Breast epithelium (tissue), 3 donors: ENCODE data around the gene SLC23A2.

Source experiments
- CTCF ChIP-seq, 3 donors: fragments of 450-650 bp; IDR thresholded peaks; one replicate each; pipeline ENCODE4 v1.5.1; 2016 to 2017; ENCODE audit warnings: antibody characterized with exemption in 3 of 3, mild to moderate bottlenecking in 3 of 3, moderate library complexity in 3 of 3
- POLR2AphosphoS5 ChIP-seq, 3 donors: sonication (generic); formaldehyde crosslinking; IDR thresholded peaks; one replicate each; pipeline ENCODE4 v1.6.1; 2017; ENCODE audit warnings: antibody characterized with exemption in 3 of 3

GRCh38 chr20:5046656-5047339, 45.5 kb upstream of the SLC23A2 start:
- TF ChIP-seq CTCF (IDR thresholded peaks at IDR 0.05) = no peak
- no peak for TF ChIP-seq POLR2AphosphoS5 (IDR thresholded peaks at IDR 0.05)
